Fibroblast of villous mesenchyme (primary cell): Measurements from ENCODE around the gene NFAM1. TPM values are rescaled to one million over a fixed set of nuclear protein-coding genes. Genes with fewer than 3 reads are reported as not detected.

Experiments used
- DNase-seq: peaks from one replicate; pipeline ENCODE4 v3.0.0-alpha.2; 2010; ENCODE audit warnings: low read depth
- H3K4me3 ChIP-seq: 2 replicates; pipeline ENCODE4 v1.5.1; 2011; ENCODE audit warnings: low read depth, mild to moderate bottlenecking, low read length
- total RNA-seq: library from RNA; depleted of rRNA; stranded (reverse); fragments of >200 nt; gene quantifications from 2 replicates; pipeline ENCODE4 v1.2.3, GENCODE V29; 2012
- TF ChIP-seq, protein P1 (sequence below): IDR thresholded peaks from 2 replicates; pipeline ENCODE4 v1.5.1; 2012; ENCODE audit warnings: low read depth, mild to moderate bottlenecking, low read length; ENCODE audit not compliant: insufficient read depth

NFAM1 gene
- total RNA-seq, 1 donor, result not detected

DNA sequence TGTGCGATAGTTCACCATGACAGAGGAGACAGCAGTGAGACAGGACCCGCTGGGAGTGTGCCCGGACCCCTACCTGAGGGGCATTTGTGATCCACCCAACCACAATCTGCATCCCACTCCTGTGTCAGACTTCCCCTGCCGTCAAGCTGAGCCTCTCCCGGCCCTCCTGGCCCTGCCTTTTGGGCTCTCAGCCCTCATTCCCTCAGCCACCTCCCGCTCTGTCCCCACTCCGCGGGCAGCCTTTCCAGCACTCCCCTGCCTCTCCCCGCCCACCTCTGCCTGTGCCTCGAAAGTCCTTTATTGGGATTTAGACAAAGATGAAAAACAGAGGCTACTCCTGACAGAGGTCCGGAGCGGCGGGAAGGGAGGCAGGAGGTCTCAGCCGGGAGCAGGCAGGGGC lies 4.2 kb downstream of the NFAM1 start:
- no peak for DNase-seq
- H3K4me3 ChIP-seq, result no peak overlapping the region
- TF ChIP-seq, protein P1, sequence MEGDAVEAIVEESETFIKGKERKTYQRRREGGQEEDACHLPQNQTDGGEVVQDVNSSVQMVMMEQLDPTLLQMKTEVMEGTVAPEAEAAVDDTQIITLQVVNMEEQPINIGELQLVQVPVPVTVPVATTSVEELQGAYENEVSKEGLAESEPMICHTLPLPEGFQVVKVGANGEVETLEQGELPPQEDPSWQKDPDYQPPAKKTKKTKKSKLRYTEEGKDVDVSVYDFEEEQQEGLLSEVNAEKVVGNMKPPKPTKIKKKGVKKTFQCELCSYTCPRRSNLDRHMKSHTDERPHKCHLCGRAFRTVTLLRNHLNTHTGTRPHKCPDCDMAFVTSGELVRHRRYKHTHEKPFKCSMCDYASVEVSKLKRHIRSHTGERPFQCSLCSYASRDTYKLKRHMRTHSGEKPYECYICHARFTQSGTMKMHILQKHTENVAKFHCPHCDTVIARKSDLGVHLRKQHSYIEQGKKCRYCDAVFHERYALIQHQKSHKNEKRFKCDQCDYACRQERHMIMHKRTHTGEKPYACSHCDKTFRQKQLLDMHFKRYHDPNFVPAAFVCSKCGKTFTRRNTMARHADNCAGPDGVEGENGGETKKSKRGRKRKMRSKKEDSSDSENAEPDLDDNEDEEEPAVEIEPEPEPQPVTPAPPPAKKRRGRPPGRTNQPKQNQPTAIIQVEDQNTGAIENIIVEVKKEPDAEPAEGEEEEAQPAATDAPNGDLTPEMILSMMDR, result no peak

DNA sequence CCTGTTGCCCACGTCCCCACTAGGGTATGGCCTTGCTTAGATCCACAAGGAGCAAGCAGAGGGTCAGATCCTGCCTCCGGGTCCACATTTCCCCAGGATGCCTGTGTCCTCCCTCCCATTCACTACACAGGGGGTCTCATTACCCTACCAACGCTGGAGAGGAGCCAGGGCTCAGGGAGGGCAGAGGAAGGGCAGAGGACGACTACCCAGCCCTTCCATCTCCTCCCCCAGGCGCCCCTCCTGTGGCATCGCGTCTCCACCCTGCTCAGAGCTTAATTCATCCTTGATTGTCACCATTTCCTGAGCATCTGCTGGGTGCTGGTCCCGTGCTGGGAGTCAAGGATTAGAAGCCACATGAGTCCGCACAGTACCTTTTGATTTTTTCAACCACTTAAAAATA lies 5.0 kb downstream of the NFAM1 start:
- TF ChIP-seq, protein P1, result no peak
- no peak overlapping the region for H3K4me3 ChIP-seq
- no peak for DNase-seq

DNA sequence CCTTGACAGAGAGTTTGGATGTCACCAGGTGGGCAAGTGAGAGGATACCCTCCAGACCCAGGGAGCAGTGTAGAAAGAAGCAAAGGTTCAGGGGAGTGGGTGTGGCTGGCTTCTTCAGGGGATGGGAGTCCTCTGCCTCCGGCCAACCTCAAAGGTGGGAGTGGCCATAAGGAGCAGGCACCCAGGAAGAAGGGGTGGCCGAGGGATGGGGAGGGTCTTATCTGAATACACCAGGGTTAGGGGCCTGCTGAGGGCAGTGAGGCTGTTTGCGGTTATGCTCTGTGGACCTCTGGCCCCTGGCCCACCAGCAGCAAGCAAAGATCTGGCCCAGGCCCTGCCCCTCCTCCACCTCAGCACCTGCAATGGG lies 6.2 kb downstream of the NFAM1 start:
- H3K4me3 ChIP-seq, result no peak overlapping the region
- DNase-seq, result no peak

DNA sequence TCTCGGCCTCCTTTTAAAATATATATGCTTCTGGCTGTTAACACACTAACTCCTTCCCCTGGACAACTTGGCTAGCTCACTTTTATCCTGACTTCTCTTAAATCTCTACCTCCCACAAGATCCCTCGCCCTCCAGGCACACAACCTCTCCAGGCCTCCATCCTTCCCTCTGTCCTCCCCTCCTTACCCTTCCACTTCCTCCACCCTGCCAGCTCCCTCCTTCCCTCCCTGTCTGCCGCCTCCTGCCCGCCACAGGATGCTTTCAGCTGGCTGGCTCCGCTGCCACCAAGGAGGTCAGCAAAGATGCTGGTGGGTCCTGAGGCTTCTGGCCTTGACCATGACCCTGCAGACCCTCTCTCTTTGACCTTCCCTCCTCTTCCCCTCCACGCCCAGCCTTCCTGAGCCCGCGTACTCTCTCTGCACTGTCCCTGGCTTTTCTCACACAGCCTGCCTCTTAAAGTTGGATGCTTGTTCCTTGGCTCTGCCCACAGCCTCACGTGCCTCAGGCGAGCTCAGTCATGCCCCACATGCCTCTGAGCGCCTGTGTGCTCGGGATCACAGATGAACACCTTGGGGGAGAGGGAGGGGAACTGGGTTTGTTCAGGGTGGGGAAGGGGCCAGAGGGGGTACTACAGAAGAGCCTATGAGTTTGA lies 6.7 kb downstream of the NFAM1 start:
- TF ChIP-seq, protein P1, result no peak
- no peak overlapping the region for H3K4me3 ChIP-seq
- no peak for DNase-seq

More for the DNA sequence above, 6.2 kb downstream of the NFAM1 start:
- TF ChIP-seq, protein P1, result no peak

DNA sequence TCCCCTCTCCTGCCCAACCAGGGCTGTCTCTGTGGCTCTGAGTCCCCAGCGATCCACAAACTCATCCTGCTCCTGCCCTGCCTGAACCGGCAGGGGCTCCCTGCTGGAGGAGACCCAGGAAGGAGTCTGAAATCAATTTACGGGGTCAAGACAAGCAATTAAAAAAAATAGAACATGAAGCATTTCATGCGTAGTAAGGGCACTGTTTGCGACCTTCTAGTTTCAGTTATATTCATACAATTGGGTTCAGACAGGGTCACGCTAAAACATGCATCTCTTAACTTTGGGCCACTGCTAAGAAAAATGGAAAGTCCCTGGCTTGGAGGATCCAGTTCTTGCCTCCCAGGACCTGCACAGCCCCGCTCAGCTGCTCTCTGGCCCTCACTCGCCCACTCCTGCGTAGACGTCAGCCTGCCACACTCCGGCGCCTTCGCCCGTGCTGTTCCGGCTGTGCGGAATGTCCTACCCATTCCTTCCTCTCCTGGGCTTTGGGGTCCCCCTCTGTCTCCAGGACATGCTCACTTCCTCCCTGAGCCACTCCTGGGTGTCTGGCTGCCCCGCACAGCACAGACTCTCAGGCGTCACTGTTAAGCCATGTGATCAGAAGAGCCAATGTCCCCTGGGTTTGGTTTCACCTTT lies 12.8 kb downstream of the NFAM1 start:
- no peak for DNase-seq
- H3K4me3 ChIP-seq, result no peak overlapping the region
- TF ChIP-seq, protein P1, result no peak

DNA sequence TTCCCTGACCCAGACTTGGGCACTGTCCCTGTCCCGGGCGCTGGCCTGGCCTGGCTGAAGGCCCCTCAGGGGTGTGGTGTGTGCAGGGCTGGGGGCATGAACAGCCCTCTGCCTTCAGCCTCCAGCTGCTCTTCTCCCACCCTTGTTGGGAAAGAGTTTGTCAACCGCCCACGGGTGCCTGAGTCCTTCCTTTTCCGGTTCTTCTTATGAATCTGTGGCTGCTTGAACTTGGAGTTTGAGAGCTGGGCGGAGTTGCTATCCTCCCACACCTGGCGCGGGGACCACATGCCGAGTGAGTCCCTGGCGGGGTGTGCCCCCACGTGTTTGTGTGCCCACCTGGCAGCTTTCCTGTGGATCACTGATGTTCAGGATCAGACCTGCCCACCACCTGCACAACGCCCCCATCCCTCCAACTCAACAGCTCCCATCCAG lies 13.4 kb downstream of the NFAM1 start:
- no peak for DNase-seq
- no peak overlapping the region for H3K4me3 ChIP-seq
- TF ChIP-seq, protein P1, result no peak
